Panc1 (cell line): Measurements from ENCODE around the gene CLEC16A. TPM values are rescaled to one million over a fixed set of nuclear protein-coding genes. Genes with fewer than 3 reads are reported as not detected.

Source experiments
- ATAC-seq: fragments of 200-7000 bp; cut with Tn5 transposase; 2 replicates; pipeline ENCODE4 v1.9.1; 2020; ENCODE audit warnings: mild to moderate bottlenecking, moderate library complexity
- BruUV-seq: library from RNA; stranded (reverse); fragments of 400-500 nt; replicated peaks from 2 replicates; lab custom pipeline; 2021; lab: Mats Ljungman, UMichigan
- CTCF ChIA-PET: fragments of 300-600 bp; sonication (Branson Sonifier 250); formaldehyde crosslinking; loops from one replicate; lab custom pipeline; 2022; ENCODE audit warnings: antibody characterized with exemption; lab: Charles Lee
- POLR2A ChIA-PET: fragments of 300-600 bp; sonication (Branson Sonifier 250); formaldehyde crosslinking; loops from one replicate; lab custom pipeline; 2022; ENCODE audit warnings: antibody characterized with exemption; lab: Charles Lee
- DNase-seq: peaks from one replicate; pipeline ENCODE4 v3.0.0-alpha.2; 2010; ENCODE audit warnings: low read depth, low spot score
- H3K27ac ChIP-seq: 2 replicates; pipeline ENCODE4 v1.5.1; 2011; ENCODE audit warnings: mild to moderate bottlenecking, low read length, inconsistent platforms
- H3K27me3 ChIP-seq: fragments of 200-500 bp; sonication (Bioruptor generic); 2 replicates; pipeline ENCODE4 v1.6.0; 2014; ENCODE audit warnings: low read length, inconsistent platforms; ENCODE audit not compliant: control insufficient read depth, insufficient read depth
- H3K36me3 ChIP-seq: fragments of 200-500 bp; sonication (Bioruptor generic); 2 replicates; pipeline ENCODE4 v1.5.1; 2014; ENCODE audit warnings: inconsistent platforms, mild to moderate bottlenecking, low read length, moderate library complexity; ENCODE audit not compliant: control insufficient read depth, insufficient read depth
- H3K4me1 ChIP-seq: 2 replicates; pipeline ENCODE4 v1.5.1; 2011; ENCODE audit warnings: inconsistent platforms, mild to moderate bottlenecking, low read length, moderate library complexity; ENCODE audit not compliant: control insufficient read depth, insufficient read depth
- H3K4me3 ChIP-seq, 2 experiments: 2 replicates each; pipeline ENCODE4 v1.5.1; 2011 to 2012; ENCODE audit warnings: low read depth in 2 of 2, low read length in 2 of 2, mild to moderate bottlenecking in 2 of 2, inconsistent platforms in 1 of 2, moderate library complexity in 1 of 2
- H3K9me3 ChIP-seq: fragments of 200-500 bp; sonication (Bioruptor generic); 2 replicates; pipeline ENCODE4 v1.5.1; 2014; ENCODE audit warnings: low read depth, mild to moderate bottlenecking, inconsistent platforms, low read length, moderate library complexity; ENCODE audit not compliant: control insufficient read depth, insufficient read depth
- CTCF ChIP-seq: fragments of 450-650 bp; IDR thresholded peaks from 2 replicates; pipeline ENCODE4 v1.5.1; 2017; ENCODE audit warnings: mild to moderate bottlenecking
- POLR2AphosphoS5 ChIP-seq: IDR thresholded peaks from 2 replicates; pipeline ENCODE4 v1.6.1; 2012; ENCODE audit warnings: mild to moderate bottlenecking, low read depth, low read length, moderate library complexity
- REST ChIP-seq, 2 experiments: IDR thresholded peaks; 2 replicates each; pipeline ENCODE4 v1.6.1; 2011 to 2012; ENCODE audit warnings: low read depth in 2 of 2, control low read depth in 1 of 2, low read length in 1 of 2, mild to moderate bottlenecking in 1 of 2, moderate library complexity in 1 of 2; ENCODE audit not compliant: insufficient read depth in 1 of 2
- SIN3A ChIP-seq: IDR thresholded peaks from 2 replicates; pipeline ENCODE4 v1.6.1; 2012; ENCODE audit warnings: low read depth, mild to moderate bottlenecking, low read length, moderate library complexity, borderline replicate concordance; ENCODE audit not compliant: insufficient read depth
- TCF7L2 ChIP-seq: IDR thresholded peaks from 2 replicates; pipeline ENCODE4 v1.6.1; 2011; ENCODE audit warnings: mild to moderate bottlenecking, low read depth, low read length, inconsistent platforms
- in situ Hi-C: cut with HindIII; loops from 2 replicates; pipeline ENCODE4 v1.10.0; 2016; ENCODE audit warnings: low sequenced_read_pairs, low pct_unique_long_range_greater_than_20kb
- intact Hi-C: fragments of 100-400 bp; cut with micrococcal nuclease; formaldehyde crosslinking; loops from one replicate; pipeline ENCODE4 v1.10.0; 2022; ENCODE audit not compliant: unreplicated experiment
- total RNA-seq: library from RNA; stranded (reverse); gene quantifications from one replicate; pipeline ENCODE4 v1.2.1, GENCODE V29; 2021; ENCODE audit not compliant: unreplicated experiment

The CLEC16A gene
- total RNA-seq, 1 experiment from 2014 or later = 21.0 TPM

- BruUV-seq = no TSS peak
- intact Hi-C loops = no loop called here
- Histone ChIP-seq H3K9me3 (no peaks in the 10 kb centered on the region), H3K27me3 (no peaks in the 10 kb centered on the region), H3K4me3 (no peak overlapping the region), H3K36me3 (no peaks in the 10 kb centered on the region), H3K27ac (no peak overlapping the region), H3K4me1 (no peaks in the 10 kb centered on the region)
- ATAC-seq (no peak), DNase-seq (no peak)
- in situ Hi-C loops = no loop called here
- no peak for TF ChIP-seq REST (IDR thresholded peaks at IDR 0.05; ENCODE audit: insufficient read depth in 1 of 2, low read depth in 2 of 2, low read length in 1 of 2)
- no peak for TF ChIP-seq SIN3A
- no peak for TF ChIP-seq TCF7L2
- no peak for TF ChIP-seq CTCF
- no peak for TF ChIP-seq POLR2AphosphoS5
- CTCF ChIA-PET = no interaction called here
- POLR2A ChIA-PET = no interaction called here
These were observed 176.8 kb downstream of the CLEC16A start for GRCh38 chr16:11121083-11121608.

GRCh38 chr16:11121914-11122692 is 177.7 kb downstream of the CLEC16A start:
- no peaks in the 10 kb centered on the region for H3K27me3 ChIP-seq
- BruUV-seq = no TSS peak
- POLR2A ChIA-PET = no interaction called here
- no peak overlapping the region for H3K27ac ChIP-seq
- in situ Hi-C loops (no loop called here), intact Hi-C loops (no loop called here)
- CTCF ChIA-PET = no interaction called here
- no peak for ATAC-seq
- TF ChIP-seq SIN3A (no peak), REST (IDR thresholded peaks at IDR 0.05; ENCODE audit: insufficient read depth in 1 of 2, low read depth in 2 of 2, low read length in 1 of 2) (no peak), CTCF (no peak), POLR2AphosphoS5 (no peak), TCF7L2 (no peak)
- no peaks in the 10 kb centered on the region; the same call in 1 of the 2 replicates for H3K36me3 ChIP-seq
- H3K4me1 ChIP-seq = no peaks in the 10 kb centered on the region
- DNase-seq = no peak
- H3K9me3 ChIP-seq = no peaks in the 10 kb centered on the region
- no peak overlapping the region for H3K4me3 ChIP-seq
